Bronchus fibroblast of lung (primary cell): Measurements from ENCODE around the gene PEX12. TPM values are rescaled to one million over a fixed set of nuclear protein-coding genes. Genes with fewer than 3 reads are reported as not detected.

Experiments
- total RNA-seq: library from RNA; depleted of rRNA; stranded (reverse); fragments of >200 nt; gene quantifications from 2 replicates; pipeline ENCODE4 v1.2.3, GENCODE V29; 2015

PEX12 gene
- total RNA-seq = 5.4 and 5.5 TPM in 2 replicates

GRCh38 chr17:35578197-35578928 is at the start of gene PEX12:
PEX12 (minus strand) TSS chr17:35578571; CDS start chr17:35578021, 550 bp downstream.

GRCh38 chr17:35587074-35587961 is 8.9 kb upstream of the PEX12 start, which contains the start of gene AP2B1:
AP2B1 (plus strand) TSS chr17:35587322; CDS start chr17:35594031, 6,709 bp downstream.

GRCh38 chr17:35560703-35561102 is 17.7 kb downstream of the PEX12 start, which contains the start of gene SLFN14:
SLFN14 (minus strand) TSS chr17:35560819; CDS start chr17:35558062, 2,757 bp downstream.

GRCh38 chr17:35537601-35538141 is 40.7 kb downstream of the PEX12 start, which contains the start of gene SLFN12L:
SLFN12L (minus strand) TSS chr17:35537678; CDS start chr17:35522364, 15,314 bp downstream.

Other genes with a start within 250 kb of the PEX12 start
- 52.5 and 57.3 TPM in 2 replicates for gene SLFN11, start 204.9 kb downstream of the PEX12 start, total RNA-seq
- gene SLFN12, start 146.1 kb downstream of the PEX12 start, total RNA-seq = 9.4 and 11.6 TPM in 2 replicates
- gene SLFN13, start 129.8 kb downstream of the PEX12 start, total RNA-seq = 3.9 and 4.2 TPM in 2 replicates
- under 0.01 and 0.15 TPM in 2 replicates for gene SLFN12L, start 40.9 kb downstream of the PEX12 start, total RNA-seq
- not detected in 2 replicates for gene SLFN14, start 17.8 kb downstream of the PEX12 start, total RNA-seq
- gene AP2B1, start 8.8 kb upstream of the PEX12 start, total RNA-seq = 58.3 and 60.2 TPM in 2 replicates
- 4.7 and 5.1 TPM in 2 replicates for gene RASL10B, start 153.1 kb upstream of the PEX12 start, total RNA-seq
- not detected in 2 replicates for gene GAS2L2, start 174.7 kb upstream of the PEX12 start, total RNA-seq
- gene C17orf50, start 182.3 kb upstream of the PEX12 start, total RNA-seq = not detected in 2 replicates
- gene MMP28, start 217.1 kb upstream of the PEX12 start, total RNA-seq = 0.67 and 2.2 TPM in 2 replicates
- gene TAF15, start 230.9 kb upstream of the PEX12 start, total RNA-seq = 25.9 and 32.3 TPM in 2 replicates